Lower lobe of right lung (tissue), 2 donors: ENCODE data around the gene XPNPEP2. TPM values are rescaled to one million over a fixed set of nuclear protein-coding genes. Genes with fewer than 3 reads are reported as not detected.

ENCODE experiments used
- ATAC-seq, 2 donors: fragments of 200-7000 bp; cut with Tn5 transposase; one replicate each; pipeline ENCODE4 v1.9.1; 2020 to 2022; ENCODE audit warnings: mild to moderate bottlenecking in 2 of 2, moderate library complexity in 2 of 2
- DNase-seq: peaks from one replicate; pipeline ENCODE4 v3.0.0-alpha.2; 2020
- H3K27ac ChIP-seq: fragments of 200-600 bp; one replicate; pipeline ENCODE4 v1.8.0; 2022
- H3K27me3 ChIP-seq: fragments of 200-600 bp; one replicate; pipeline ENCODE4 v1.8.0; 2022; ENCODE audit warnings: low read depth
- H3K36me3 ChIP-seq: fragments of 200-600 bp; one replicate; pipeline ENCODE4 v1.8.0; 2022; ENCODE audit warnings: mild to moderate bottlenecking
- H3K4me1 ChIP-seq: fragments of 200-600 bp; one replicate; pipeline ENCODE4 v1.8.0; 2022
- H3K4me3 ChIP-seq: fragments of 200-600 bp; one replicate; pipeline ENCODE4 v1.8.0; 2022; ENCODE audit warnings: mild to moderate bottlenecking
- H3K9me3 ChIP-seq: fragments of 200-600 bp; one replicate; pipeline ENCODE4 v1.8.0; 2022
- intact Hi-C: fragments of 100-400 bp; cut with DNase I; formaldehyde crosslinking; loops from one replicate; pipeline ENCODE4 v1.11.0; 2022
- total RNA-seq: library from RNA; stranded (reverse); fragmentation: NEBNext Ultra II Directional; extraction: Animal tissue kit (Norgen Biotek cat#: 25700); gene quantifications from one replicate; pipeline ENCODE4 v1.2.1, GENCODE V29; 2021
- TF ChIP-seq, protein P1 (sequence below): fragments of 200-600 bp; IDR thresholded peaks from one replicate; pipeline ENCODE4 v1.8.0; 2022; ENCODE audit warnings: antibody characterized with exemption, mild to moderate bottlenecking
- donor health status: DM: no; HTN: yes; CAD: no; lungs with severe emphysema.

XPNPEP2 gene
- total RNA-seq, 1 donor from 2014 or later: 2.9 TPM

GRCh38 chrX:129695535-129695934 lies 43.2 kb upstream of the XPNPEP2 start:
- no peaks in the 10 kb centered on the region for H3K36me3 ChIP-seq
- H3K27me3 ChIP-seq: no peaks in the 10 kb centered on the region
- TF ChIP-seq, protein P1, sequence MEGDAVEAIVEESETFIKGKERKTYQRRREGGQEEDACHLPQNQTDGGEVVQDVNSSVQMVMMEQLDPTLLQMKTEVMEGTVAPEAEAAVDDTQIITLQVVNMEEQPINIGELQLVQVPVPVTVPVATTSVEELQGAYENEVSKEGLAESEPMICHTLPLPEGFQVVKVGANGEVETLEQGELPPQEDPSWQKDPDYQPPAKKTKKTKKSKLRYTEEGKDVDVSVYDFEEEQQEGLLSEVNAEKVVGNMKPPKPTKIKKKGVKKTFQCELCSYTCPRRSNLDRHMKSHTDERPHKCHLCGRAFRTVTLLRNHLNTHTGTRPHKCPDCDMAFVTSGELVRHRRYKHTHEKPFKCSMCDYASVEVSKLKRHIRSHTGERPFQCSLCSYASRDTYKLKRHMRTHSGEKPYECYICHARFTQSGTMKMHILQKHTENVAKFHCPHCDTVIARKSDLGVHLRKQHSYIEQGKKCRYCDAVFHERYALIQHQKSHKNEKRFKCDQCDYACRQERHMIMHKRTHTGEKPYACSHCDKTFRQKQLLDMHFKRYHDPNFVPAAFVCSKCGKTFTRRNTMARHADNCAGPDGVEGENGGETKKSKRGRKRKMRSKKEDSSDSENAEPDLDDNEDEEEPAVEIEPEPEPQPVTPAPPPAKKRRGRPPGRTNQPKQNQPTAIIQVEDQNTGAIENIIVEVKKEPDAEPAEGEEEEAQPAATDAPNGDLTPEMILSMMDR: no peak
- H3K9me3 ChIP-seq: no peaks in the 10 kb centered on the region
- H3K4me1 ChIP-seq: no peaks in the 10 kb centered on the region
- intact Hi-C loops: no loop called here
- no peak overlapping the region for H3K4me3 ChIP-seq
- DNase-seq: no peak
- ATAC-seq: no peak
- H3K27ac ChIP-seq: no peak overlapping the region

- DNase-seq (no peak), ATAC-seq (no peak)
- TF ChIP-seq, protein P1: no peak
- Histone ChIP-seq H3K4me3 (no peak overlapping the region), H3K27ac (no peak overlapping the region), H3K4me1 (no peaks in the 10 kb centered on the region), H3K27me3 (no peaks in the 10 kb centered on the region), H3K9me3 (no peaks in the 10 kb centered on the region), H3K36me3 (no peaks in the 10 kb centered on the region)
- intact Hi-C loops: no loop called here
Measured at GRCh38 chrX:129695937-129696336, 42.8 kb upstream of the XPNPEP2 start.

- Histone ChIP-seq H3K9me3 (no peaks in the 10 kb centered on the region), H3K27ac (no peak overlapping the region), H3K27me3 (no peaks in the 10 kb centered on the region), H3K4me3 (no peak overlapping the region), H3K4me1 (no peaks in the 10 kb centered on the region), H3K36me3 (no peaks in the 10 kb centered on the region)
- intact Hi-C loops: no loop called here
- ATAC-seq (no peak), DNase-seq (no peak)
- TF ChIP-seq, protein P1: no peak
Measured at GRCh38 chrX:129696463-129697155, 42.2 kb upstream of the XPNPEP2 start.

DNA sequence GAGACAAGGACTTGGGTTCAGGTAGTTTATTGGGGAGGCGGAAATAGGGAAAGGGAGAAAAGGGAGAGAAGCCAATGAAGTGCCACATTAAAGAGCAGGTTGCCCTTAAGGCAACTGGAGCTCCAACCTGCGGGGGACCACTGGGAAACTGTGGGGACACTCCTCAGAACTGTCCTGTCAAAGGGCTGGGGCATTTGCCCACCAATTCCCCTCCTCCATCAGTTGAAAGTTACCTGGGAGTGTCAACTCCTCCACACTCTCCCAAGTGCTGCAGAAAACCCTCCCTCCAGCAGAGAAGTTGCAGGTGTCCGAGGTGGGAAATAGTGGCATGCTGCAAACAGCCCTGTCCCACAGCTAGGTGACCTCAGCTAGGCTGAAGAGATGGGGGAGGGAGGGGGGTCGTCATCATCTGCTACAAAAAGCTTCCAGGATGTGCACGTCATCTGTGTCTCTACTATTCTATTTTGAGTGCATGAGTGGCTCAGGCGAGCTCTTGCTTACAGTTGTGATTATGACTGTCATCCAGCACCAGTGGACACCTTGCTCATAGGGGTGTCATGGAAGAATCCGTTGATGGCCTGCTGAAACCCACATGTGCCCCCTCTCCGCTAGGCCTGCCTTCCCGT lies 41.5 kb upstream of the XPNPEP2 start:
- intact Hi-C loops: no loop called here
- H3K27me3 ChIP-seq: no peaks in the 10 kb centered on the region
- no peaks in the 10 kb centered on the region for H3K36me3 ChIP-seq
- H3K4me3 ChIP-seq: no peak overlapping the region
- H3K27ac ChIP-seq: no peak overlapping the region
- ATAC-seq: no peak
- no peaks in the 10 kb centered on the region for H3K4me1 ChIP-seq
- TF ChIP-seq, protein P1: no peak
- H3K9me3 ChIP-seq: no peaks in the 10 kb centered on the region
- no peak for DNase-seq

- ATAC-seq (no peak), DNase-seq (no peak)
- no peaks in the 10 kb centered on the region for H3K36me3 ChIP-seq
- TF ChIP-seq, protein P1: no peak
- H3K9me3 ChIP-seq: no peaks in the 10 kb centered on the region
- no peaks in the 10 kb centered on the region for H3K4me1 ChIP-seq
- intact Hi-C loops: no loop called here
- no peak overlapping the region for H3K27ac ChIP-seq
- no peak overlapping the region for H3K4me3 ChIP-seq
- no peaks in the 10 kb centered on the region for H3K27me3 ChIP-seq
Measured at GRCh38 chrX:129698150-129698549, 40.6 kb upstream of the XPNPEP2 start.
